ENCODE measurements around the gene DBR1.

Gene DBR1

GRCh38 chr3:138127636-138128365 is 46.9 kb downstream of the DBR1 start:
- DNase-seq (ENCODE audit: extremely low read depth, insufficient read length): no peak
- Histone ChIP-seq H3K4me3 (replicated peaks; ENCODE audit: low read depth, low read length) (no peak overlapping the region), H3K27me3 (replicated peaks; ENCODE audit: control insufficient read depth, insufficient read depth, low read length) (peaks cover 1% of the 10 kb centered on the region; the same call in 1 of the 2 replicates), H3K36me3 (ENCODE audit: control insufficient read depth, insufficient read depth, low read length) (no peaks in the 10 kb centered on the region)
- TF ChIP-seq, protein P1, sequence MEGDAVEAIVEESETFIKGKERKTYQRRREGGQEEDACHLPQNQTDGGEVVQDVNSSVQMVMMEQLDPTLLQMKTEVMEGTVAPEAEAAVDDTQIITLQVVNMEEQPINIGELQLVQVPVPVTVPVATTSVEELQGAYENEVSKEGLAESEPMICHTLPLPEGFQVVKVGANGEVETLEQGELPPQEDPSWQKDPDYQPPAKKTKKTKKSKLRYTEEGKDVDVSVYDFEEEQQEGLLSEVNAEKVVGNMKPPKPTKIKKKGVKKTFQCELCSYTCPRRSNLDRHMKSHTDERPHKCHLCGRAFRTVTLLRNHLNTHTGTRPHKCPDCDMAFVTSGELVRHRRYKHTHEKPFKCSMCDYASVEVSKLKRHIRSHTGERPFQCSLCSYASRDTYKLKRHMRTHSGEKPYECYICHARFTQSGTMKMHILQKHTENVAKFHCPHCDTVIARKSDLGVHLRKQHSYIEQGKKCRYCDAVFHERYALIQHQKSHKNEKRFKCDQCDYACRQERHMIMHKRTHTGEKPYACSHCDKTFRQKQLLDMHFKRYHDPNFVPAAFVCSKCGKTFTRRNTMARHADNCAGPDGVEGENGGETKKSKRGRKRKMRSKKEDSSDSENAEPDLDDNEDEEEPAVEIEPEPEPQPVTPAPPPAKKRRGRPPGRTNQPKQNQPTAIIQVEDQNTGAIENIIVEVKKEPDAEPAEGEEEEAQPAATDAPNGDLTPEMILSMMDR (IDR thresholded peaks at IDR 0.05; ENCODE audit: insufficient read depth, low read length, poor library complexity, severe bottlenecking): no peak

DNA sequence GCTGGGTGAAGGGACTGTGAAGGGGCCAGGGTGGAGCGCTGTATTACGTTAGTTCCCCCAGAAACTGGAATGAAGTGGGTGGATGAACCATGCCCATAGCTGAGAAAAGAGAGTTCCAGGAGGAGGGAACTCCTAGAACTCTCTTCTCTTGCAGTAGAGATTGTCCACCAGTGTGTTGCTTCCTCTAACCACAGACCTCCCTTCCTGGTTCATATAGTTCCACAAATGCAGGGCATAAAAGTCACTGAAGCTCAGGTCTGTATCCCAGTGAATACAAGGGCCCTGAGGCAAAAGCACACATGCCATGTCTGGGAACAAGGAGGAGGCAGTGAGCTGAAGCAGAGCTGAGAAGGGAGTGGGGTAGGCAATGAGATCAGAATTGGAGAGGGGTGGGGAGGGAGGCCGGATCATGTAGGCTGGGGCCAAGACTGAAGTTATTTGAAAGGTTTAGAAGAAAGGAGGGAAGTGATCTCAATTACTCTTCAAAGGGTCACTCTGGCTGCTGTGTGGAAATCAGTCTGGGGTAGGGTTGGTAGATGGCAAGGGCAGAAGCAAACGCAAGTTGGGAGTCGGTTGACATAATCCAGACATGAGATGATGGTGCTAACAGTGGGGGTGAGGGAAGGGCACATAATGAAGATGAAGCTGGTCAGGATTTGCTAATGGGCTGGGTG is 49.0 kb downstream of the DBR1 start:
- no peak for DNase-seq (ENCODE audit: extremely low read depth, insufficient read length)
- TF ChIP-seq, protein P1 (IDR thresholded peaks at IDR 0.05; ENCODE audit: insufficient read depth, low read length, poor library complexity, severe bottlenecking): no peak
- Histone ChIP-seq H3K27me3 (replicated peaks; ENCODE audit: control insufficient read depth, insufficient read depth, low read length) (no peaks in the 10 kb centered on the region; the same call in 1 of the 2 replicates), H3K4me3 (replicated peaks; ENCODE audit: low read depth, low read length) (no peak overlapping the region), H3K36me3 (ENCODE audit: control insufficient read depth, insufficient read depth, low read length) (no peaks in the 10 kb centered on the region)

GRCh38 chr3:138124706-138125355 is 49.9 kb downstream of the DBR1 start:
- Histone ChIP-seq H3K36me3 (ENCODE audit: control insufficient read depth, insufficient read depth, low read length) (no peaks in the 10 kb centered on the region), H3K4me3 (replicated peaks; ENCODE audit: low read depth, low read length) (no peak overlapping the region), H3K27me3 (replicated peaks; ENCODE audit: control insufficient read depth, insufficient read depth, low read length) (no peaks in the 10 kb centered on the region)
- TF ChIP-seq, protein P1 (IDR thresholded peaks at IDR 0.05; ENCODE audit: insufficient read depth, low read length, poor library complexity, severe bottlenecking): no peak
- DNase-seq (ENCODE audit: extremely low read depth, insufficient read length): no peak

DNA sequence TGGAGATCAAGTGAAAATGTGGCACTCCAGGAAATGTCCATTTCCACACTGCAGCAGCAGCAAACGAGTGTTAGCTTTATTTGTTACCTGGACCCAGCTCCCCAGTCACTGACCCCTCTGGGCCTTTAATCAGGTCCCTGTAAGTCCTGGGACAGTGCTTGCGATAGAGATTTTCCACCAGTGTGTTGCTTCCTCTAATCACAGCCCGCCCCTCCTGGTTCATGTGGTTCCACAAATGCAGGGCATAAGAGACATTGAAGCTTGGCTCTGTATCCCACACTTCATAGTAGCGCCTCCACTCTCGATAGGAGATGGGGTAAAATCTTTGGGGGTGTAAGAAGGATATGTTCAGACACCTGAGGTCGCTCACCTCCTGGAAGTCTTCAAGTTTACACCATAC is 50.5 kb downstream of the DBR1 start:
- DNase-seq (ENCODE audit: extremely low read depth, insufficient read length): no peak
- H3K27me3 ChIP-seq (replicated peaks; ENCODE audit: control insufficient read depth, insufficient read depth, low read length): no peaks in the 10 kb centered on the region
- no peaks in the 10 kb centered on the region for H3K36me3 ChIP-seq (ENCODE audit: control insufficient read depth, insufficient read depth, low read length)
- TF ChIP-seq, protein P1 (IDR thresholded peaks at IDR 0.05; ENCODE audit: insufficient read depth, low read length, poor library complexity, severe bottlenecking): no peak
- no peak overlapping the region for H3K4me3 ChIP-seq (replicated peaks; ENCODE audit: low read depth, low read length)

GRCh38 chr3:138119423-138119766 is 55.3 kb downstream of the DBR1 start:
- TF ChIP-seq, protein P1 (IDR thresholded peaks at IDR 0.05; ENCODE audit: insufficient read depth, low read length, poor library complexity, severe bottlenecking): no peak
- Histone ChIP-seq H3K27me3 (replicated peaks; ENCODE audit: control insufficient read depth, insufficient read depth, low read length) (no peaks in the 10 kb centered on the region), H3K4me3 (replicated peaks; ENCODE audit: low read depth, low read length) (no peak overlapping the region), H3K36me3 (ENCODE audit: control insufficient read depth, insufficient read depth, low read length) (no peaks in the 10 kb centered on the region)
- DNase-seq (ENCODE audit: extremely low read depth, insufficient read length): no peak
